Measurements from ENCODE around the gene PTPN3. TPM values are rescaled to one million over a fixed set of nuclear protein-coding genes. Genes with fewer than 3 reads are reported as not detected.

Gene PTPN3
- total RNA-seq, 2 donors from 2014 or later: 16.9 to 20.3 TPM

- no peak overlapping the region for H3K27ac ChIP-seq
- no peak overlapping the region for H3K4me3 ChIP-seq
- DNase-seq (ENCODE audit: low spot score) (no peak), ATAC-seq (ENCODE audit: insufficient number of reproducible peaks, low FRiP score, low read depth) (no peak)
- TF ChIP-seq CTCF (IDR thresholded peaks at IDR 0.05): no peak
- H3K9me3 ChIP-seq: no peaks in the 10 kb centered on the region
- H3K27me3 ChIP-seq (replicated peaks; ENCODE audit: insufficient read depth): no peaks in the 10 kb centered on the region
- peaks cover 0 to 7% of the 10 kb centered on the region in 2 donors for H3K4me1 ChIP-seq (ENCODE audit: control insufficient read depth in 1 of 2, low read depth in 2 of 2)
- peaks cover 10% of the 10 kb centered on the region for H3K36me3 ChIP-seq
These were observed 78.6 kb downstream of the PTPN3 start for GRCh38 chr9:109419531-109419930.

- Histone ChIP-seq H3K27ac (no peak overlapping the region), H3K4me1 (ENCODE audit: control insufficient read depth in 1 of 2, low read depth in 2 of 2) (peaks cover 0 to 7% of the 10 kb centered on the region in 2 donors), H3K27me3 (replicated peaks; ENCODE audit: insufficient read depth) (no peaks in the 10 kb centered on the region), H3K36me3 (peaks cover 12% of the 10 kb centered on the region), H3K4me3 (no peak overlapping the region), H3K9me3 (no peaks in the 10 kb centered on the region)
- ATAC-seq (ENCODE audit: insufficient number of reproducible peaks, low FRiP score, low read depth): no peak
- DNase-seq (ENCODE audit: low spot score): no peak
- TF ChIP-seq CTCF (IDR thresholded peaks at IDR 0.05): no peak
These were observed 79.3 kb downstream of the PTPN3 start for GRCh38 chr9:109418827-109419226.

- Histone ChIP-seq H3K4me1 (ENCODE audit: control insufficient read depth in 1 of 2, low read depth in 2 of 2) (peaks cover 0 to 7% of the 10 kb centered on the region in 2 donors), H3K27me3 (replicated peaks; ENCODE audit: insufficient read depth) (no peaks in the 10 kb centered on the region), H3K27ac (peak overlapping the region; percentile 18 to 42), H3K4me3 (no peak overlapping the region), H3K36me3 (peaks cover 18% of the 10 kb centered on the region), H3K9me3 (no peaks in the 10 kb centered on the region)
- DNase-seq (ENCODE audit: low spot score): no peak
- no peak for ATAC-seq (ENCODE audit: insufficient number of reproducible peaks, low FRiP score, low read depth)
- TF ChIP-seq CTCF (IDR thresholded peaks at IDR 0.05): no peak
These were observed 80.2 kb downstream of the PTPN3 start for GRCh38 chr9:109417585-109418544.

- no peak for DNase-seq (ENCODE audit: low spot score)
- peaks cover 0 to 7% of the 10 kb centered on the region in 2 donors for H3K4me1 ChIP-seq (ENCODE audit: control insufficient read depth in 1 of 2, low read depth in 2 of 2)
- H3K27ac ChIP-seq: peak overlapping the region; percentile 18 to 42
- H3K36me3 ChIP-seq: peaks cover 18% of the 10 kb centered on the region
- no peaks in the 10 kb centered on the region for H3K9me3 ChIP-seq
- no peak for TF ChIP-seq CTCF (IDR thresholded peaks at IDR 0.05)
- no peak overlapping the region for H3K4me3 ChIP-seq
- ATAC-seq (ENCODE audit: insufficient number of reproducible peaks, low FRiP score, low read depth): peak; percentile 33
- no peaks in the 10 kb centered on the region for H3K27me3 ChIP-seq (replicated peaks; ENCODE audit: insufficient read depth)
These were observed 81.1 kb downstream of the PTPN3 start for GRCh38 chr9:109417054-109417453.

- Histone ChIP-seq H3K27me3 (replicated peaks; ENCODE audit: insufficient read depth) (no peaks in the 10 kb centered on the region), H3K9me3 (no peaks in the 10 kb centered on the region), H3K4me1 (ENCODE audit: control insufficient read depth in 1 of 2, low read depth in 2 of 2) (peaks cover 0 to 2% of the 10 kb centered on the region in 2 donors), H3K4me3 (no peak overlapping the region), H3K36me3 (peaks cover 18% of the 10 kb centered on the region), H3K27ac (no peak overlapping the region)
- no peak for ATAC-seq (ENCODE audit: insufficient number of reproducible peaks, low FRiP score, low read depth)
- no peak for DNase-seq (ENCODE audit: low spot score)
- no peak for TF ChIP-seq CTCF (IDR thresholded peaks at IDR 0.05)
These were observed 81.9 kb downstream of the PTPN3 start for GRCh38 chr9:109416135-109416706.
